ENCODE data around the gene PTPRR.
A peak's percentile ranks its signal among the peaks of the same experiment; 100 is the strongest.
"Not testable (repeated sequence)": the region's sequence is repeated elsewhere in the genome, so short reads cannot be mapped to it uniquely, and the experiment has no call there.

The PTPRR gene

DNA sequence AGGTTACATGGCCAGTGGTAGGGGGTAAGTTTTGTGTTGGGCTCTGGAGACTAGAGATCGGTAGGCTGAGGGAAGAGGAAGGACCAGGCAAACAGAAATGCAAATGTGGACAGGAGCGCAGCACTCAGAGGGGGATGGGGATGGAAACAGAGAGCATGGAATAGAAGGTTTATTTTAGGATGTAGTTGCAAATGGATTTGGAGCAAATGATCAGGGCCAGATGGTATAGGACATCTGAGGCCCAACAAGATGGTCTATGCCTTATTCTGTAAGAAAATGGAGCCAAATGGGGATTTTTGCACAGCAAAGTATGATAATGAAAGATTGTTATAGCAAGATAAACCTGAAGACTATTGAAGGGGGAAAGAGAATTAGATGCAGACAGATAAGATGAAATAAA, 180.8 kb downstream of the PTPRR start:
- DNase-seq = no peak

- no peak for DNase-seq
Measured at GRCh38 chr12:70736351-70737133, 184.0 kb downstream of the PTPRR start.

GRCh38 chr12:70735197-70735596, 185.3 kb downstream of the PTPRR start:
- DNase-seq = not testable (repeated sequence)

DNA sequence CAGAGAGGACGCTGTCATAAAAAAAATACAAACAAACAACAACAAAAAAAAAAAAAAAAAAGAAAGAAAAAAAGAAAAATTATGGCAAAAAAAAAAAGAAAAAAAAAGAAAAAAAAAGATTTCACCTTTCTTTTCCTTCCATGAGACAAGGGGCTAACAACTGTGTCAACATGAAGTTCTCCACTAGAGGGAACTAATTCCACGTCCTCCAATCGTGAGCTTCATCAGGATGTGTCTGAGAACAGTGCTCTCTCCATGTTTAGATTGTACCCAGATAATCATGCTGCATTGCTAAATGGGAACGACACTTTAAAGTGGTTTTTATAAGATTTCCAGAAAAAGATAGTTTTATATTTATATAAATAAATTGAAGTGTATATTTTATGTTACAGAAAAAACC, 187.2 kb downstream of the PTPRR start:
- no peak for DNase-seq

DNA sequence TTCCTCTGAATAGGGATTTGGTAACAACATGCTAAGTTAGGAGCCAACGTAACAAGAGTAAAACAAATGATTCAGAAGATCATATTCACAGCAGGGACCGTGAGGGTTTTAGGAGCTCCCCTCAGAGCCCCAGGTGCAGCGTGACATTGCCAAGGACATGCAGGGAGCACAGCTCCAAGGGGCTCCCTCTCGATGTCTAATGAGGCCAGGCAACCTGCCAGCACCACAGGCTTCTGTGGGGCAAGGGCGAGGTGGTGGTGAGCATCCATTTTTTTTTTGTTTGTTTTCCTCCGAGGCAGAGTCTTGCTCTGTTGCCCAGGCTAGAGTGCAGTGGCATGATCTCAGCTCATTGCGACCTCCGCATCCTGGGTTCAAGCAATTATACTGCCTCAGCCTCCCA, 188.3 kb downstream of the PTPRR start:
- no peak for DNase-seq

DNA sequence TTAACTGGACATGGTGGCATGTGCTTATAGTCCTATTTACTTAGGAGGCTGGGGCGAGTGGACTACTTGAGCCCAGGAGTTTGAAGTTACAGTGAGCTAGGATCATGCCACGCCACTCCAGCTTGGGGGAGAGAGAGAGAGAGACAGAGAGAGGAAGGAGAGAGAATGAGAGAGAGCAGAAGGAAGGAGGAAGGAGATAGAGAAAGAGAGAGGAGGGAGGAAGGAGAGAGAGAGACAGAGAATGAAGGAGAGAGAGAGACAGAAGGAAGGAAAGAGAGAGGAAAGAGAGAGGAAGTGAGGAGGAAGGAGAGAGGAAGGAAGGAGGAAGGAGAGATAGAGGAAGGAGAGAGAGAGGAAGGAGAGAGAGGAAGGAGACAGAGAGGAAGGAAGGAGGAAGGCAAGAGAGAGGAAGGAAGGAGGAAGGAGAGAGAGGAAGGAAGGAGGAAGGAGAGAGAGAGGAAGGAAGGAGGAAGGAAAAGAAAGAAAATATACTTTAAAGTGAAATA, 189.8 kb downstream of the PTPRR start:
- DNase-seq = no peak

GRCh38 chr12:70724444-70724843, 196.1 kb downstream of the PTPRR start:
- no peak for DNase-seq

DNA sequence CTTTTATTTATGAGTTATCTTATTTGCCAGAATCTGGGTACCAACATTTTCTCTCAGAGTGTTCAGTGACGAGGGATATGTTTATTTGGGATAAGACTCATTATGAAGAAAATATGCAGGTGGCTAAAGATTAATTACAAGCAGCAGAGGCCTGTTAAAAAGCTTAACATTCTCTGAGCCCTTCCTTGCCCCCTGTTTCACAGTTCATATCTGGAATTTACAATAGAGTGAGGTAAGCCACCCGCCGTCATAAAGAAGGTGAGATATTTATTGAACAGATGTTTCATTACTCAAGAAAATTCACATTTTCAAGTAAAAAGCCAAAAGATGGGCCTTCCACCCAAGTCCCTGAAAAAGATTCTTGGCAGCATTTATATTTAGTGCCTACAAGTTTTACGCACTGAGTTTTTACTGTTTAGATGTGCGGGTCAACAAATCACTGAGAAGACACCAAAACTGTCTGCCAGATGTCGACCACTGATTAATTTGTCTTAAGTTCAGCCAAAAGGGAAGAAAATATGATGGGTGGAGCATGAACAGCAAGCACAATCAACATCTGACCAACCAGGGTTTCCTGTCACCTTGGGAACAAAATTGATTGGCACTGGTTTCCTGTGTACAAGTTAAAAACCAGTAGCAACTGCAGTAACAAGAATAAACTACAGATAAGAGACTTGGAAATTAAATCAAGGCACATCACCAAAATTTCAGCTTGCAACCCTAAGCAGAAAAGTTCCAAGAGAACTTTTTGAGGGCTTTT, 197.8 kb downstream of the PTPRR start:
- no peak for DNase-seq

DNA sequence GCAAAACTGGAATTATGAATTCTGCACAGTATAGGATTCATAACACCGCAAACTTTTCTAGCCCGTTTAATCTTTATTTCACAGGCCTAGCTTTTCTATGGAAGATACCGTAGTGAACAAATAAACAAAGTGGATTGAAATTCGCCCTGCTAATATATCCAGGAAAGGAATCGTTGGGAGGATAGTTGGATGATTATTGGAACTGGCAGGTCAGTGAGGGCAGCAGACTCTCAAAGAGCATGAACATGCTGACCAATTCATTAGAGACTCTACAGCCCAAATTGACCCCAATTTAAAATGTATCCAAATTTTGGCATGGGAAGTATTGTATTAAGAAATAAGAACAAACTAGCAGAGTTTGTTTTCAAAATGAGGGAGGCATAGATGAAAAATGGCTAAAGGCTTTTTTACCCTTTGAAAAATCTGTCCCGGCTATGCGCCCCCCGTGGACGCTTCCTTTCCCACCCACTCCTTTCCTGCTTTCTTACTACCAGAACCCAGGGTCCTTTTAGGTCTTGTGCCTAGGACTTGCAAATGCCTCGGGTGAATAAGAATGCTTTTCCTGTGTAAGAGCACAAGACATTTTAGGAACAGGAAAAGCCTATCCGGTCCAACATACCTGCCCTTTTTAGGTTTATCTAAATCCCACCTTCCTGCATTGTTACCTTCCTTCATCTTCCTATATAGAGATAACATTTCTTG, 198.7 kb downstream of the PTPRR start:
- no peak for DNase-seq

- no peak for DNase-seq
Measured at GRCh38 chr12:70721216-70721615, 199.3 kb downstream of the PTPRR start.

DNA sequence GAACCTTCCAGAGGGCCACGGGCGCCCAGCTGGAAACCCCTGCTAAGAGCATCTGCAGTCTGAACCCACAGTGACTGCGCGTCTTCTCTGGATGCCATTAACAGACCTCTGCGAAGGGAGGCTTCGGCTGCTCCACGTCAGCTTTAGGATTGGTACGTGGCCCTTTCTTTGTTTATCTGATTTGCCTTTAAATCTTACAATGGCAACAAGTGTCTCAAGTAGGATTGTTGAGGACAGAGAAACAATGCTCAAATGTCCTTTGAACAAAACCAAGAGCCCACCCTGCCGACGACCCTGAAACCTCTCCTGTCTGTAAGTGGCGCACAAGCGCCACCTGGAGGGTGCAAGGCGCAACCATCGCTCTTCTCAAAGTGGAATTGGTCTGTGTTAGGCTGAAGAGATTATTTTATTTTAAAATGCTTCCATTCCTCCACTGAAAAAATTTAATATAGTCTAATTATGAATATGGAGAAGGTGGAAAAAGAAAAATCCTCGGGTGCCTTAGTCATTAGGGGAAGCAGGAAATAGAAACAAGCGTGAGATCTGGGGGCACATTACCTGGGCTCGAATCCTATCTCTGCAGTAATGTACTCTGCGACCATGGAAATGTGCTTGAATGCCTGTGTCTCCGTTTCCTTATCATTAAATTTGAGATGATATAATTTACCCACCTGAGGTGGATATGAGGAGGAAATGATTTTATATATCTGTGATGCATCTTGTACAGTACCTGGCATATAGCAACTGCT, 200.7 kb downstream of the PTPRR start:
- DNase-seq = peak; percentile 26

DNA sequence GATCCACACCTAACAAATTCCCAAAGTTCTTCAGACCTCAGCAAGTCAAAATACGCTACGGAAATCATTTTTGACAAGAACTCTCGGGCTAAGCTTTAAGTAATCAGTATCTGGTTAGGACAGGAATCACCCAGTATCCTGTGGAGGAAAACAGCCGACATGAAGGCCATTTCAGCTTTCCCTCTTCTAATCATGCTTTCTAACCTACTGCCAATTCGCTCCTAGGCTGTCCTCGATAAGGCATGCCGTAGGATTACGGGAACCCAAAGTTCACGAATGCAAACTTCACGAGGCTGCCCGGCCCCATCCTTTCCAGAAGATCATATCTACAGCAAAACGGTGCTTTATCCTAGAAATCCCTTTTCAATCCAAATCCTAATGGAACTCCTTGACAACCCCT, 201.5 kb downstream of the PTPRR start:
- DNase-seq = no peak

DNA sequence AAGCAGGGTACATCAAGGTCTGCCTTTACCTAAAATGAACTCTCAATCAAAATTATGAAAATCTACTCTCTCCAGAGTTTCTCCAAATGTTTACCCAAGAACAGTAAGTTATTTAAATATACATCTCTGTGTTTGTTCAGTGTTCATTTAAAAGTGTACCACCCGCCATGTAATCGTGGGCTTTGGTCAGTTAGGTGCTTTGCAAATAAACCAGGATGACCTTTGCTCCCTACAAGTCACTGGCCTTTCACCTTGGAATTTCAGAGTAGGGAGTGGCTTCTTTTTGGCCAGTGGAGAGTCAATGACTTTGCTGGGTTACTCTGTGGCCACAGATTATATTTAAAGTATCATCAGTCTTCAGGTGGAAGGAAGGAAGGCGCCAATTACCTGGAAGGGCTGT, 208.7 kb downstream of the PTPRR start:
- no peak for DNase-seq

DNA sequence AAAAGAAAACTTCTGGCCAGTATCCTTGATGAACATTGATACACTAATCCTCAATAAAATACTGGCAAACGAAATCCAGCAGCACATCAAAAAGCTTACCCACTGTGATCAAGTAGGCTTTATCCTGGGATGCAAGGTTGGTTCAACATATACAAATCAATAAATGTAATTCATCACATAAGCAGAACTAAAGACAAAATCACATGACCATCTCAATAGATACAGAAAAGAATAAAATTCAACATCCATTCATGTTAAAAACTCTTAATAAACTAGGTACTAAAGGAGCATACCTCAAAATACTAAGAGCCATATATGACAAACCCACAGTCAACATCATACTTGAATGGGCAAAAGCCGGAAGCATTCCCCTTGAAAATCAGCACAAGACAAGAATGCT, 211.5 kb downstream of the PTPRR start:
- DNase-seq = no peak

- DNase-seq = no peak
Measured at GRCh38 chr12:70706611-70707010, 213.9 kb downstream of the PTPRR start.

DNA sequence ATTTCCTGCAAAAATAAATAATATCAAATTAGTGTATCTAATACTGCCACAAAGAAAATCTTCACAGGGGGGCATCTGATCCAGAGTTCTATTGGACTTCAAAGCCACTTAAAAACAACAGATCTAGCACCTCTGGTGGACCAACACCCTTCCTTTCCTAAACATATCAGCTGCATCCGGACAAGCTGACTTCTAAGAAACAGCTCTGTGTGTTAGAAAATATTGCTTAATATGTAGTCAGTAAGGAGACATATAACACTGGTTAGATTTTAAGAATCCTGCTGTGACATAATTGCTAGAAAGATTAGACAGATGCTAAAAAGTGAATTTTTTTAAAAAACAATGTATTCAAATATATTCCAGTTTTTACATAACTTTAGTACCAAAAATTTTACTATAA, 222.2 kb downstream of the PTPRR start:
- DNase-seq = no peak

DNA sequence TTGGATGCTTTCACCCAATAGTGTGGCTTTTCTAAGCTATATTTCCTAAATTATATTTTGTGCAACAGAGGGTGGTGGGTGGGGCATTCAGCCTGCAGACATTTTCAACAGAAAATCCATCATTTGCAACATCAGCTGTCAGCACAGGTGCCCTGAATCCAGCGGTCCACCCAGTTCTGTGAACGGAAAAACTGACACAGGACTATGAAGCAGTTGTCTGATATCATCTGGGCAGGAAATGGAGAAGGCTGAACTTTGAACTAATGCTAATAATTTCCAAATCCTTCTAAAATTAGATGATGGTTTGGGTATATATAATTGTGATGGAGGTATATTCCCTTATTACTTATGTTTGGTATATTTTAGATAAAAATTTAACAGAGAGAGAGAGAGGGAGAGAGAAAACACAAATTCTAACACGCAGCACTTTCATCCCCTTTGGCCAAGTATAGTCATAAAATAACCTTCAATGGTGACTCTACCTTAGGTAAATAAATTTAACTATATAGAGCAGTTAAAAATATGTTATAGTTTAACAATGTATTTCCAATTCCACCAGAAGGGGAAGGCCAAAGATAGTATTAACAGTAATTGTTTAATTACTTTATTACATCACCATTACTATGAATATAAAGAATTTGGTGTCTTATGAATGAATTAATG, 225.0 kb downstream of the PTPRR start:
- no peak for DNase-seq

DNA sequence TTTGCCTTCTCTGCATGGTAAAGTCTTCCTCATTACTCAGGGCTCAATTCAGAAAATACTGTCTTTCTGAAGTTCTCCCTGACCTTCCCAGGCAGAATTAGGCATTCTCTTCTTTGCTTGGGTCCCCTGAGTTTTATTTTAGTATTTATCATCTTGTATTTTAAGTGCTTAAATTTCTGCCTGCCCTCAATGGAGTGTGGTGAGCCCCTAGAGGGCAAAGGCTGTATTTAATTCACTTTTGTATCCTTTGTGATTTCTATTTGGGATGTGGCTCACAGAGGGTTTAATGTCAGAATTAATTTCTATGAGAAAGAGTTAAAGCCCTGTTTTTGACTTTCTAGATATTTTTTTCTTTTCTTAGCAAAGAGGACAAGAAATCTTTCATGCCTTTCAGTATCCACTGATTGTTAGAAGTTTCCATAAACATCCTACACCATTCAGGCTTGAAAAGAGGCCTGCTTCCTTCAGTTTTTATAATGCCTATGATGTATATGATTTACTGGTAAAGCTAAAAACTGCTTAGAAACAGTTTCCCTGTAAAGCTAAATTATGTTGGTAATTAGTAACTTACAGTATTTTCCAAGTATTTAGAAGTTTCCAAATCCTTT, 227.8 kb downstream of the PTPRR start:
- DNase-seq = no peak

DNA sequence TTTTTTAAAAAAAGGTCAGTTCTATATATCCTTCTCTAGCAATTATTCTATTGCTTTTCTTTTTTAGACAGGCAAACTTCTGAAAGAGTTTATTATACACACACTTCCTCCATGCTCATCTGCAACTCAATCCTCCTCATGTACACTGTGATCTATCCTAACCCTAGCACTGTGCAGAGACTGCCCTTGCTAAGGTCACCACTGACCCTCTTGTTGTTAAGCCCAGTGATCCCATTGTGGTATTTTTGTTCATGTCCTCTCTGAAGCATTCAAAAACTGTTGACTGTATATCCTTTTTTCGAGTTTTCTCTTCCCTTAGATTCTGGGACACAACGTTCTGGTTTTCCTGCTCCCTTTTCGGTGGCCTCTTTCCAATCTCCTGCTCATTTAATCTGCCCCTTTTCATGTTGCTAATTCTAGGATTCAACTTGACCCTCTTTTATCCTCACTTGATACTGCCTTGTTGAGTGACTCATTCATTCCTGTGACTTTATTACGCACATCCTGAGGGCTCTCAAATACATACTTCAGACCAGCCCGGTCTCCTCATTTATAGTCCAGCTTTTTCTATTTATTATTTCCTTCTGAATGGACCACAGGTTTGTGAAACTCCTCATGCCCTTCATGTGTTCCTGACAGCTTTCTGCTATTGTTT, 229.4 kb downstream of the PTPRR start:
- no peak for DNase-seq

DNA sequence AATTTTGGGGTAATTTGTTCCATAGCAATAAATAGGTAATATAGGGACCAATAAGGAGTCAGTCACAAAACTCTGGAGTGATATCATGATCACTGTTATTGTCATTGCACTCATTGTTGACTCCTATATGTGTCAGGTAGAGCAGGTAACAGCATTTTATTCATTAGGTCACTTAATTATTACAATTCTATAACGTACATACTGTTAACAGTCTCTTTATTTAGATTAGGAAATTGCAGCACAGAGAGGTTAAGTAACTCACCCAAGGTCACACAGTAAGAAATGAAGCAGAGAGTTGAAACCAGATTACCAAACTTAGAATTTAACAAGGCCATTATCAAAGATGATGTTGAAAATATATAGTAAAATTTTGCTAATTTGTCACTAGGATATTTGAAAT, 233.6 kb downstream of the PTPRR start:
- DNase-seq = no peak

DNA sequence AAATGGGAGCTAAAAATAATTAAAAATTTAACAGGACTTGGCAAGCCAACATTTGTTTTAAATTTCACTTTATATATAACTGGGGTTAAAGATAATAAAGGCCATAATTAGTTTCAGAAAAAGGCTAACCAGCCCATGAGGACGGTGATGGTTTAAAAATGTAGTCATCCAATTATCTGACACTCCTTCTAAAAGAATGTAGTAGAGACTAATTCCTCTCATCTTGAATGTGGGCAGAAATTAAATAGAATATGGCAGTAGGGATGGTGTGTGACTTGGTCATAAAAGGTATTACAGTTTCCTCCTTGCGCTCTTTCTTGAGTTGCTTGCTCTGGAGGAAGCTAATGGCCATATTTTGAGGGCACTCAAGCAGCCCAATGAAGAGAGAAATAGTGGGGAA, 234.2 kb downstream of the PTPRR start:
- no peak for DNase-seq
